ENCODE measurements around the gene ATP6V0A1. TPM values are rescaled to one million over a fixed set of nuclear protein-coding genes. Genes with fewer than 3 reads are reported as not detected.

The ATP6V0A1 gene
- total RNA-seq, 1 experiment from 2014 or later, result 55.2 TPM

DNA sequence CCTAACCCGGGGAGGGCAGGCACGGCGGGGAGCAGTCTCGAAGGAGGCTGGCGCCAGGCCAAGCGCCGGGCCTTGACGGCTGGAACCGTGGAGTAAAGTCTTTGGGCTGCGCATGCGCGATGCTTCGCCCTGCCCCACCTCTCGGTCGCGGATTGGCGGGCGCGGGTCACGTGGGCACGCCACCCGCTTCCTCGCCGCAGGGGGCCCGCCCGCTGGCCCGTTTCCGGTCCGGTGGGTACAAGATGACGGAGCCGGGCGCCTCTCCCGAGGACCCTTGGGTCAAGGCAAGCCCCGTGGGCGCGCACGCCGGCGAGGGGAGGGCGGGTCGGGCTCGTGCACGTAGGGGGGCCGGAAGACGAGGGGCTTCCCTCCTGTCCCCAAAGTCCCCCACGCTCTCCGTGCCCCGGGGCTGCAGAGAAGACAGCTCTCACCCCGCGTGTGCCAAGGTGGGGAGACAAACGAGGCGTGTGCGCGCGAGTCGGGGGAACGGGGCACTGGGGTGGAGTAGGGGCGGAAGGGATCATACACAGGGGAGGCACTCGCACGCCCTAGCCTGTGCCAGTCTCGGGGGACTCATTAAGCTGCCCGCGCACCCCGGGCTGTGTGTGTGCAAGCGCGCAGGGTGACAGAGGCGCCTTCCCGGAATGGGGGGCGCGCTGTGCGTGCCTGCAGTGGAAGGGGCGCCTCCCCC, 108.3 kb downstream of the ATP6V0A1 start, which contains the start of gene MLX (continued):
- no peak for TF ChIP-seq ATF6 (CRISPR knock-in tag; IDR thresholded peaks at IDR 0.05)
- TF ChIP-seq ZNF281 (CRISPR knock-in tag; IDR thresholded peaks at IDR 0.05), result no peak
- TF ChIP-seq TCF7 (CRISPR knock-in tag; IDR thresholded peaks at IDR 0.05; ENCODE audit: low read depth), result no peak
- TF ChIP-seq, protein P1, sequence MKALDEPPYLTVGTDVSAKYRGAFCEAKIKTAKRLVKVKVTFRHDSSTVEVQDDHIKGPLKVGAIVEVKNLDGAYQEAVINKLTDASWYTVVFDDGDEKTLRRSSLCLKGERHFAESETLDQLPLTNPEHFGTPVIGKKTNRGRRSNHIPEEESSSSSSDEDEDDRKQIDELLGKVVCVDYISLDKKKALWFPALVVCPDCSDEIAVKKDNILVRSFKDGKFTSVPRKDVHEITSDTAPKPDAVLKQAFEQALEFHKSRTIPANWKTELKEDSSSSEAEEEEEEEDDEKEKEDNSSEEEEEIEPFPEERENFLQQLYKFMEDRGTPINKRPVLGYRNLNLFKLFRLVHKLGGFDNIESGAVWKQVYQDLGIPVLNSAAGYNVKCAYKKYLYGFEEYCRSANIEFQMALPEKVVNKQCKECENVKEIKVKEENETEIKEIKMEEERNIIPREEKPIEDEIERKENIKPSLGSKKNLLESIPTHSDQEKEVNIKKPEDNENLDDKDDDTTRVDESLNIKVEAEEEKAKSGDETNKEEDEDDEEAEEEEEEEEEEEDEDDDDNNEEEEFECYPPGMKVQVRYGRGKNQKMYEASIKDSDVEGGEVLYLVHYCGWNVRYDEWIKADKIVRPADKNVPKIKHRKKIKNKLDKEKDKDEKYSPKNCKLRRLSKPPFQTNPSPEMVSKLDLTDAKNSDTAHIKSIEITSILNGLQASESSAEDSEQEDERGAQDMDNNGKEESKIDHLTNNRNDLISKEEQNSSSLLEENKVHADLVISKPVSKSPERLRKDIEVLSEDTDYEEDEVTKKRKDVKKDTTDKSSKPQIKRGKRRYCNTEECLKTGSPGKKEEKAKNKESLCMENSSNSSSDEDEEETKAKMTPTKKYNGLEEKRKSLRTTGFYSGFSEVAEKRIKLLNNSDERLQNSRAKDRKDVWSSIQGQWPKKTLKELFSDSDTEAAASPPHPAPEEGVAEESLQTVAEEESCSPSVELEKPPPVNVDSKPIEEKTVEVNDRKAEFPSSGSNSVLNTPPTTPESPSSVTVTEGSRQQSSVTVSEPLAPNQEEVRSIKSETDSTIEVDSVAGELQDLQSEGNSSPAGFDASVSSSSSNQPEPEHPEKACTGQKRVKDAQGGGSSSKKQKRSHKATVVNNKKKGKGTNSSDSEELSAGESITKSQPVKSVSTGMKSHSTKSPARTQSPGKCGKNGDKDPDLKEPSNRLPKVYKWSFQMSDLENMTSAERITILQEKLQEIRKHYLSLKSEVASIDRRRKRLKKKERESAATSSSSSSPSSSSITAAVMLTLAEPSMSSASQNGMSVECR (CRISPR knock-in tag; IDR thresholded peaks at IDR 0.05; ENCODE audit: borderline replicate concordance), result peak; percentile 21; the same call in 1 of the 2 replicates
- no peak for TF ChIP-seq PREB (CRISPR knock-in tag; IDR thresholded peaks at IDR 0.05; ENCODE audit: borderline replicate concordance)
- TF ChIP-seq, protein P2, sequence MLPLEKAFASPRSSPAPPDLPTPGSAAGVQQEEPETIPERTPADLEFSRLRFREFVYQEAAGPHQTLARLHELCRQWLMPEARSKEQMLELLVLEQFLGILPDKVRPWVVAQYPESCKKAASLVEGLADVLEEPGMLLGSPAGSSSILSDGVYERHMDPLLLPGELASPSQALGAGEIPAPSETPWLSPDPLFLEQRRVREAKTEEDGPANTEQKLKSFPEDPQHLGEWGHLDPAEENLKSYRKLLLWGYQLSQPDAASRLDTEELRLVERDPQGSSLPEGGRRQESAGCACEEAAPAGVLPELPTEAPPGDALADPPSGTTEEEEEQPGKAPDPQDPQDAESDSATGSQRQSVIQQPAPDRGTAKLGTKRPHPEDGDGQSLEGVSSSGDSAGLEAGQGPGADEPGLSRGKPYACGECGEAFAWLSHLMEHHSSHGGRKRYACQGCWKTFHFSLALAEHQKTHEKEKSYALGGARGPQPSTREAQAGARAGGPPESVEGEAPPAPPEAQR (CRISPR knock-in tag; IDR thresholded peaks at IDR 0.05), result no peak
- peak; percentile 73 for TF ChIP-seq FOXP1 (CRISPR knock-in tag; IDR thresholded peaks at IDR 0.05; ENCODE audit: borderline replicate concordance)
- TF ChIP-seq SMAD3 (CRISPR knock-in tag; IDR thresholded peaks at IDR 0.05; ENCODE audit: borderline replicate concordance), result no peak
- TF ChIP-seq GTF2I (CRISPR knock-in tag; conservative IDR thresholded peaks at IDR 0.05), result no peak
- TF ChIP-seq CREM (CRISPR knock-in tag; IDR thresholded peaks at IDR 0.05), result no peak
- peak; percentile 86 for TF ChIP-seq ETV6 (CRISPR knock-in tag; IDR thresholded peaks at IDR 0.05)
- no peak for TF ChIP-seq NR3C1 (CRISPR knock-in tag; conservative IDR thresholded peaks at IDR 0.05; ENCODE audit: low read depth)
- TF ChIP-seq SOX15 (CRISPR knock-in tag; IDR thresholded peaks at IDR 0.05), result no peak
- TF ChIP-seq TEAD1 (CRISPR knock-in tag; IDR thresholded peaks at IDR 0.05), result no peak; the same call in 1 of the 2 replicates
- peak; percentile 84 for TF ChIP-seq NFYB (CRISPR knock-in tag; conservative IDR thresholded peaks at IDR 0.05; ENCODE audit: low read depth)
- no peak for TF ChIP-seq RELA (CRISPR knock-in tag; IDR thresholded peaks at IDR 0.05; ENCODE audit: borderline replicate concordance)
- TF ChIP-seq, protein P3, sequence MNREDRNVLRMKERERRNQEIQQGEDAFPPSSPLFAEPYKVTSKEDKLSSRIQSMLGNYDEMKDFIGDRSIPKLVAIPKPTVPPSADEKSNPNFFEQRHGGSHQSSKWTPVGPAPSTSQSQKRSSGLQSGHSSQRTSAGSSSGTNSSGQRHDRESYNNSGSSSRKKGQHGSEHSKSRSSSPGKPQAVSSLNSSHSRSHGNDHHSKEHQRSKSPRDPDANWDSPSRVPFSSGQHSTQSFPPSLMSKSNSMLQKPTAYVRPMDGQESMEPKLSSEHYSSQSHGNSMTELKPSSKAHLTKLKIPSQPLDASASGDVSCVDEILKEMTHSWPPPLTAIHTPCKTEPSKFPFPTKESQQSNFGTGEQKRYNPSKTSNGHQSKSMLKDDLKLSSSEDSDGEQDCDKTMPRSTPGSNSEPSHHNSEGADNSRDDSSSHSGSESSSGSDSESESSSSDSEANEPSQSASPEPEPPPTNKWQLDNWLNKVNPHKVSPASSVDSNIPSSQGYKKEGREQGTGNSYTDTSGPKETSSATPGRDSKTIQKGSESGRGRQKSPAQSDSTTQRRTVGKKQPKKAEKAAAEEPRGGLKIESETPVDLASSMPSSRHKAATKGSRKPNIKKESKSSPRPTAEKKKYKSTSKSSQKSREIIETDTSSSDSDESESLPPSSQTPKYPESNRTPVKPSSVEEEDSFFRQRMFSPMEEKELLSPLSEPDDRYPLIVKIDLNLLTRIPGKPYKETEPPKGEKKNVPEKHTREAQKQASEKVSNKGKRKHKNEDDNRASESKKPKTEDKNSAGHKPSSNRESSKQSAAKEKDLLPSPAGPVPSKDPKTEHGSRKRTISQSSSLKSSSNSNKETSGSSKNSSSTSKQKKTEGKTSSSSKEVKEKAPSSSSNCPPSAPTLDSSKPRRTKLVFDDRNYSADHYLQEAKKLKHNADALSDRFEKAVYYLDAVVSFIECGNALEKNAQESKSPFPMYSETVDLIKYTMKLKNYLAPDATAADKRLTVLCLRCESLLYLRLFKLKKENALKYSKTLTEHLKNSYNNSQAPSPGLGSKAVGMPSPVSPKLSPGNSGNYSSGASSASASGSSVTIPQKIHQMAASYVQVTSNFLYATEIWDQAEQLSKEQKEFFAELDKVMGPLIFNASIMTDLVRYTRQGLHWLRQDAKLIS (CRISPR knock-in tag; IDR thresholded peaks at IDR 0.05; ENCODE audit: borderline replicate concordance), result no peak
- TF ChIP-seq, protein P4, sequence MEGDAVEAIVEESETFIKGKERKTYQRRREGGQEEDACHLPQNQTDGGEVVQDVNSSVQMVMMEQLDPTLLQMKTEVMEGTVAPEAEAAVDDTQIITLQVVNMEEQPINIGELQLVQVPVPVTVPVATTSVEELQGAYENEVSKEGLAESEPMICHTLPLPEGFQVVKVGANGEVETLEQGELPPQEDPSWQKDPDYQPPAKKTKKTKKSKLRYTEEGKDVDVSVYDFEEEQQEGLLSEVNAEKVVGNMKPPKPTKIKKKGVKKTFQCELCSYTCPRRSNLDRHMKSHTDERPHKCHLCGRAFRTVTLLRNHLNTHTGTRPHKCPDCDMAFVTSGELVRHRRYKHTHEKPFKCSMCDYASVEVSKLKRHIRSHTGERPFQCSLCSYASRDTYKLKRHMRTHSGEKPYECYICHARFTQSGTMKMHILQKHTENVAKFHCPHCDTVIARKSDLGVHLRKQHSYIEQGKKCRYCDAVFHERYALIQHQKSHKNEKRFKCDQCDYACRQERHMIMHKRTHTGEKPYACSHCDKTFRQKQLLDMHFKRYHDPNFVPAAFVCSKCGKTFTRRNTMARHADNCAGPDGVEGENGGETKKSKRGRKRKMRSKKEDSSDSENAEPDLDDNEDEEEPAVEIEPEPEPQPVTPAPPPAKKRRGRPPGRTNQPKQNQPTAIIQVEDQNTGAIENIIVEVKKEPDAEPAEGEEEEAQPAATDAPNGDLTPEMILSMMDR (IDR thresholded peaks at IDR 0.05), result no peak
- TF ChIP-seq, protein P5, sequence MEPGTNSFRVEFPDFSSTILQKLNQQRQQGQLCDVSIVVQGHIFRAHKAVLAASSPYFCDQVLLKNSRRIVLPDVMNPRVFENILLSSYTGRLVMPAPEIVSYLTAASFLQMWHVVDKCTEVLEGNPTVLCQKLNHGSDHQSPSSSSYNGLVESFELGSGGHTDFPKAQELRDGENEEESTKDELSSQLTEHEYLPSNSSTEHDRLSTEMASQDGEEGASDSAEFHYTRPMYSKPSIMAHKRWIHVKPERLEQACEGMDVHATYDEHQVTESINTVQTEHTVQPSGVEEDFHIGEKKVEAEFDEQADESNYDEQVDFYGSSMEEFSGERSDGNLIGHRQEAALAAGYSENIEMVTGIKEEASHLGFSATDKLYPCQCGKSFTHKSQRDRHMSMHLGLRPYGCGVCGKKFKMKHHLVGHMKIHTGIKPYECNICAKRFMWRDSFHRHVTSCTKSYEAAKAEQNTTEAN (CRISPR knock-in tag; IDR thresholded peaks at IDR 0.05), result no peak
